ENCODE results near the gene SORBS2.

DNA sequence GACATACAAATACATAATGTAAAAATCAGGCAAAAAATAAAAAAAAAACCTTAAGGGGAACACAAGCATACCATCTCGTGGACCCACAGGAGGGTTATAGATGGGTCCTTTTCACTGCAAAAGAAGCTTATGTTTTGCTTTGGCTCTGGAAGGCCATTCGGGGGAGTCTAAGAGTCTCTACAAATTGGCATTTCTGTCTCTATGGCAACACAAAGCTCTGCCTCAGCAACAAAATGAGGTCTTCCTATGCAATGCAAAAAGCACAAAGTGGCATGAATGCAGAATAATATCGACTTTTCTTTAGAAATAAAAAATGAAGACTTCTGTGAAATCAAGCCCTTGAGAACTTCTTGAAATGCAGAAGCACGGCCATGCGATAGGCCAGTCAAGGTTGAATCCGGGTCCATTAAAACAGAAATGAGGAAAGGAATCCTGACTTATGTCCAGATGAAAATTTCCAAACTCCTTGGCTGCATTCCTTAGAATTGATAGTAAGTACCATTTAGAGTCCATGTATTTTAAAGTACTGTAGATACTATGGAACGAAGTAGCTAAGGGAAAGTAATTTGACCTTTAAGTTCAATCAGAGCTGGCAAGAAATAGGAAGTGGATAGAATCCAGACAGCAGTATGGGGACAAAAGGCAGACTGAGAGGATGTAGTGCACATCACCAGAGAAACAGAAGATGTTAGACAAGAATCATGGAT lies 213.0 kb downstream of the SORBS2 start:
- TF ChIP-seq, protein P1, sequence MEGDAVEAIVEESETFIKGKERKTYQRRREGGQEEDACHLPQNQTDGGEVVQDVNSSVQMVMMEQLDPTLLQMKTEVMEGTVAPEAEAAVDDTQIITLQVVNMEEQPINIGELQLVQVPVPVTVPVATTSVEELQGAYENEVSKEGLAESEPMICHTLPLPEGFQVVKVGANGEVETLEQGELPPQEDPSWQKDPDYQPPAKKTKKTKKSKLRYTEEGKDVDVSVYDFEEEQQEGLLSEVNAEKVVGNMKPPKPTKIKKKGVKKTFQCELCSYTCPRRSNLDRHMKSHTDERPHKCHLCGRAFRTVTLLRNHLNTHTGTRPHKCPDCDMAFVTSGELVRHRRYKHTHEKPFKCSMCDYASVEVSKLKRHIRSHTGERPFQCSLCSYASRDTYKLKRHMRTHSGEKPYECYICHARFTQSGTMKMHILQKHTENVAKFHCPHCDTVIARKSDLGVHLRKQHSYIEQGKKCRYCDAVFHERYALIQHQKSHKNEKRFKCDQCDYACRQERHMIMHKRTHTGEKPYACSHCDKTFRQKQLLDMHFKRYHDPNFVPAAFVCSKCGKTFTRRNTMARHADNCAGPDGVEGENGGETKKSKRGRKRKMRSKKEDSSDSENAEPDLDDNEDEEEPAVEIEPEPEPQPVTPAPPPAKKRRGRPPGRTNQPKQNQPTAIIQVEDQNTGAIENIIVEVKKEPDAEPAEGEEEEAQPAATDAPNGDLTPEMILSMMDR (conservative IDR thresholded peaks at IDR 0.05 in 1 of 2, IDR thresholded peaks at IDR 0.05 in 1 of 2; ENCODE audit: low read depth in 1 of 2, low read length in 2 of 2): no peak
- TF ChIP-seq EZH2 (IDR thresholded peaks at IDR 0.05; ENCODE audit: low read length, missing control alignments): no peak

All from fibroblast of lung (primary cell).